Tibial artery (tissue), 4 donors: ENCODE results near the gene YARS1.
A peak's percentile ranks its signal among the peaks of the same experiment; 100 is the strongest.
"Not testable (repeated sequence)": the region's sequence is repeated elsewhere in the genome, so short reads cannot be mapped to it uniquely, and the experiment has no call there.

Experiments
- DNase-seq, 2 donors: peaks; one replicate each; pipeline ENCODE4 v3.0.0-alpha.2; 2019
- H3K27ac ChIP-seq, 2 donors: fragments of 200-600 bp; sonication (generic) in 1 of 2; 1 replicate in 1 of 2; 2 replicates in 1 of 2; pipeline ENCODE4 v1.5.1; 2018 to 2019; ENCODE audit warnings: mild to moderate bottlenecking in 1 of 2
- H3K27me3 ChIP-seq, 2 donors: fragments of 200-600 bp; sonication (generic) in 1 of 2; one replicate each; pipeline versions ENCODE4 v1.5.1 to v1.6.0; 2016 to 2019
- H3K36me3 ChIP-seq, 3 donors: fragments of 200-600 bp; sonication (generic) in 2 of 3; one replicate each; pipeline ENCODE4 v1.5.1; 2016 to 2019; ENCODE audit warnings: mild to moderate bottlenecking in 2 of 3
- H3K4me1 ChIP-seq, 4 donors: fragments of 200-600 bp; sonication (generic) in 2 of 4; 1 replicate in 3 of 4; 2 replicates in 1 of 4; pipeline ENCODE4 v1.5.1; 2016 to 2019
- H3K4me3 ChIP-seq, 2 donors: fragments of 200-600 bp; sonication (generic) in 1 of 2; 1 replicate in 1 of 2; 2 replicates in 1 of 2; pipeline ENCODE4 v1.5.1; 2018 to 2019; ENCODE audit warnings: mild to moderate bottlenecking in 2 of 2
- H3K9me3 ChIP-seq, 3 donors: fragments of 200-600 bp; sonication (generic) in 1 of 3; one replicate each; pipeline ENCODE4 v1.5.1; 2016 to 2019
- CTCF ChIP-seq, 2 experiments: fragments of 200-600 bp in 1 of 2; fragments of 450-650 bp in 1 of 2; IDR thresholded peaks; one replicate each; pipeline ENCODE4 v1.5.1; 2017 to 2019; ENCODE audit warnings: antibody characterized with exemption in 2 of 2, mild to moderate bottlenecking in 1 of 2, moderate library complexity in 1 of 2
- intact Hi-C: fragments of 100-400 bp; cut with DNase I; formaldehyde crosslinking; loops from one replicate; pipeline ENCODE4 v1.15.0; 2023; ENCODE audit warnings: low total_unique reads

Gene YARS1

GRCh38 chr1:32791881-32792280 lies 25.3 kb downstream of the YARS1 start:
- no peaks in the 10 kb centered on the region for H3K27me3 ChIP-seq
- DNase-seq, result no peak
- intact Hi-C loops, result no loop called here
- peaks cover 8 to 64% (median 61%) of the 10 kb centered on the region in 3 donors for H3K36me3 ChIP-seq
- H3K27ac ChIP-seq, result no peak overlapping the region
- H3K9me3 ChIP-seq, result no peaks in the 10 kb centered on the region
- no peak for TF ChIP-seq CTCF (IDR thresholded peaks at IDR 0.05)
- H3K4me1 ChIP-seq, result peaks cover 0 to 11% (median 0%) of the 10 kb centered on the region in 4 donors
- no peak overlapping the region for H3K4me3 ChIP-seq

- H3K4me3 ChIP-seq, H3K9me3 ChIP-seq, intact Hi-C loops, DNase-seq, H3K27me3 ChIP-seq: not testable (repeated sequence)
- Histone ChIP-seq H3K36me3 (peaks cover 16 to 71% (median 67%) of the 10 kb centered on the region in 3 donors), H3K27ac (peak overlapping the region; percentile 20 to 31), H3K4me1 (peaks cover 0 to 11% (median 0%) of the 10 kb centered on the region in 4 donors)
Observed at GRCh38 chr1:32789356-32789755, 27.8 kb downstream of the YARS1 start.

- intact Hi-C loops, result no loop called here
- no peak overlapping the region for H3K27ac ChIP-seq
- H3K4me3 ChIP-seq, result no peak overlapping the region
- H3K27me3 ChIP-seq, result no peaks in the 10 kb centered on the region
- peaks cover 0 to 11% (median 0%) of the 10 kb centered on the region in 4 donors for H3K4me1 ChIP-seq
- peak in 1 of 2 experiments; percentile 23 for TF ChIP-seq CTCF (IDR thresholded peaks at IDR 0.05)
- DNase-seq, result no peak
- no peaks in the 10 kb centered on the region for H3K9me3 ChIP-seq
- peaks cover 29 to 86% (median 79%) of the 10 kb centered on the region in 3 donors for H3K36me3 ChIP-seq
Observed at GRCh38 chr1:32786856-32787255, 30.3 kb downstream of the YARS1 start.

- Histone ChIP-seq H3K4me1 (peaks cover 0 to 10% (median 0%) of the 10 kb centered on the region in 4 donors), H3K27ac (no peak overlapping the region), H3K27me3 (no peaks in the 10 kb centered on the region), H3K9me3 (no peaks in the 10 kb centered on the region), H3K4me3 (no peak overlapping the region), H3K36me3 (peaks cover 40 to 92% (median 87%) of the 10 kb centered on the region in 3 donors)
- DNase-seq, result no peak
- no peak for TF ChIP-seq CTCF (IDR thresholded peaks at IDR 0.05)
- intact Hi-C loops, result no loop called here
Observed at GRCh38 chr1:32784817-32785216, 32.3 kb downstream of the YARS1 start.

- peaks cover 50 to 94% (median 93%) of the 10 kb centered on the region in 3 donors for H3K36me3 ChIP-seq
- no peak for TF ChIP-seq CTCF (IDR thresholded peaks at IDR 0.05)
Observed at GRCh38 chr1:32783851-32784250, 33.3 kb downstream of the YARS1 start.

GRCh38 chr1:32782086-32782485 lies 35.1 kb downstream of the YARS1 start:
- TF ChIP-seq CTCF (IDR thresholded peaks at IDR 0.05), result no peak
- intact Hi-C loops, result no loop called here
- peaks cover 56 to 99% (median 92%) of the 10 kb centered on the region in 3 donors for H3K36me3 ChIP-seq

More at GRCh38 chr1:32783851-32784250, 33.3 kb downstream of the YARS1 start:
- DNase-seq, result no peak
- intact Hi-C loops, result no loop called here
- no peak overlapping the region for H3K4me3 ChIP-seq
- no peaks in the 10 kb centered on the region for H3K27me3 ChIP-seq
- no peaks in the 10 kb centered on the region for H3K9me3 ChIP-seq
- H3K27ac ChIP-seq, result no peak overlapping the region
- H3K4me1 ChIP-seq, result peaks cover 0 to under 1% (median 0%) of the 10 kb centered on the region in 4 donors

More at GRCh38 chr1:32782086-32782485, 35.1 kb downstream of the YARS1 start:
- no peaks in the 10 kb centered on the region for H3K27me3 ChIP-seq
- no peak for DNase-seq
- no peaks in the 10 kb centered on the region for H3K4me1 ChIP-seq
- H3K9me3 ChIP-seq, result no peaks in the 10 kb centered on the region
- H3K27ac ChIP-seq, result no peak overlapping the region
- H3K4me3 ChIP-seq, result no peak overlapping the region
